ENCODE data around the gene UBE2C.
"Not testable (repeated sequence)": the region's sequence is repeated elsewhere in the genome, so short reads cannot be mapped to it uniquely, and the experiment has no call there.

UBE2C gene

DNA sequence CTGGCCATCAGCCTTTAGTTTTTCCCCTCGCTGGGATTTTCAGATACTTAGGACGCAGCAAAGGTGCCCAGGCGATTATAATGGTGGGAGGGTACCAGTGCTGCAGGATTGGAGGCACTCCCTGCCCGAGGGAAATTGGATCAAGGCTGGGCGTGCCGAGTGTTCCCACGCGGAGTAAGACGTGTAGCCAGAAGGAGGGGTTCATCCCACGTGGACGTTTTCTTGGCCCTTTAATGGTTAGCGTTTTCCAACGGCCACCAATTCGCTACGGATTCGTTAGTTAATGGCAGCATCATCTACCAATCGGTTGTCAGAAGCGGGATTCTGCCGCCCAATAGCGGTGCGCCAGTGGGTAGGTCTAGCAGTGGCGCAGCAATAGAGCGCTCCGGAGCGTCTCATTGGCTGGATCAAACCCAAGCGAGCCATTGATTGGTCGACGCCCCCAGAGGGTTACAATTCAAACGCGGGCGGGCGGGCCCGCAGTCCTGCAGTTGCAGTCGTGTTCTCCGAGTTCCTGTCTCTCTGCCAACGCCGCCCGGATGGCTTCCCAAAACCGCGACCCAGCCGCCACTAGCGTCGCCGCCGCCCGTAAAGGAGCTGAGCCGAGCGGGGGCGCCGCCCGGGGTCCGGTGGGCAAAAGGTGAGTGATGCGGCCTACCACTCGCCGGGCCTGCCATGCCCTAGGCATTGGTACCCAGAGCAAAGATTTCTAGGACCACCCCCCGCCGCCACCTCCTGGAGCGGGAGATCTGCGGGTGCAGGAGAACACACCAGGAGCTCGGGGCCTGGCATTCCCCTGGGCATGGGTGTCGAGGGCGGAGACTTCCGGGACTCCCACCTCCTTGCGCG is at the start of gene UBE2C:
Gene UBE2C (plus strand): TSS at position 488 of the 849 bp plus-strand sequence. CDS start 52 bp downstream, at position 540.
- peak; percentile 94 for DNase-seq (ENCODE audit: low read depth)

DNA sequence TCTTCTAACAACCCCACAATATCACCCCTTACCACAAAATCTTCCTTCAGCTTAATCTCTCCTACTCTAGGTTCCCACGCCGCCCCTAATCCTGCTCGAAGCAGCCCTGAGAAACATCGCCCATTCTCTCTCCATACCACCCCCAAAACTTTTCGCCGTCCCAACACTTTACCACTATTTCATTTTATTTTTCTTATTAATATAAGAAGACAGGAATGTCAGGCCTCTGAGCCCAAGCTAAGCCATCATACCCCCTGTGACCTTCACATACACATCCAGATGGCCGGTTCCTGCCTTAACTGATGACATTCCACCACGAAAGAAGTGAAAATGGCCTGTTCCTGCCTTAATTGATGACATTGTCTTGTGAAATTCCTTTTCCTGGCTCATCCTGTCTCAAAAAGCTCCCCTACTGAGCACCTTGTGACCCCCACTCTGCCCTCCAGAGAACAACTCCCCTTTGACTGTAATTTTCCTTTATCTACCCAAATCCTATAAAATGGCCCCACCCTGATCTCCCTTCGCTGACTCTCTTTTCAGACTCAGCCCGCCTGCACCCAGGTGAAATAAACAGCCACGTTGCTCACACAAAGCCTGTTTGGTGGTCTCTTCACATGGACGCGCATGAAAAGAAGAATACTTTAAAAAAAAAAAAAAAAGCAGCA is 47.7 kb upstream of the UBE2C start:
- DNase-seq (ENCODE audit: low read depth): not testable (repeated sequence)

DNA sequence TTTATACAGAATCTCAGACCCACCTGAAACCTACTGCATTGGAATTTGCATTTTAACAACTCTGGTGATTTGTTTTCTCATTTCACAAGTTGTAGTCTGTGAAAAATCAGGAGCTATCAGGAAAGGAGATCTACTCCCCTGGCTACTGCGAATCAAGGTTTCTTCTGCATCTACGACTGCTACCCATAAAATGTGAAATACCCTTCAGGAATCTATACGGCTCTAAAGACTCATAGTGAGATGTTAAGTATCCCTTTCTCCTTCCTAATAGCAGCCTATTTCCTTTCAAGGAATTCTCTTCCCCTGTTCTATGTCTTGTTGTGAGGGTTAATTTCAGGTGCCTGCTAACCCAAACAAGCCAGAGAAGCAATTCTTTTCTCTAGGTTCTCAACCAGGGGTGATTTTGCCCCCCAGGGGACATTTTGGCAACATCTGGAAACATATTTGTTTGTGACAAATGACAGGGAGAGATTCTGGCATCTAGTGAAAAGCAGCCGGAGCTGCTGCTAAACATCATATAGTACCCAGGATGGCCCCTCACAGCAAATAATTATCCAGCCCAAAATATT is 47.1 kb upstream of the UBE2C start:
- no peak for DNase-seq (ENCODE audit: low read depth)

DNA sequence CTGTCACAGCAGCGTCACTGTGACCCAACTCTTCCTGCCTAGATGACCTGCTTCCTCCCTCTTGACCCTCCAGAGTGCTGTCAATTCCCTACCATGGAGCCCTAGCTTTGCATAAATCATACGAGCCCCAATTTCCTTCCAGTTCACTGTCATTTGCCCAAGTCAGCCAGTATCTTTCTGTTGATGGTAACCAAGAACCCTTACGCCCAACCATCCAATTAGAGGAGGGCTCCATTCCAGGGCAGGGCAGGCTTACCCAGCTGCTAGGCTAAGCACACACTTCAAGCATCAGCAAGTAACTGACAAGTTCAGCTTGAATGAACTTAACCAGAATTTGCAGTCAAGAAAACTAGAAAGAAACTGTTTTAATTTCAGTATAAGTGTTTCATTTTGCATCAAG is 46.5 kb upstream of the UBE2C start:
- no peak for DNase-seq (ENCODE audit: low read depth)

DNA sequence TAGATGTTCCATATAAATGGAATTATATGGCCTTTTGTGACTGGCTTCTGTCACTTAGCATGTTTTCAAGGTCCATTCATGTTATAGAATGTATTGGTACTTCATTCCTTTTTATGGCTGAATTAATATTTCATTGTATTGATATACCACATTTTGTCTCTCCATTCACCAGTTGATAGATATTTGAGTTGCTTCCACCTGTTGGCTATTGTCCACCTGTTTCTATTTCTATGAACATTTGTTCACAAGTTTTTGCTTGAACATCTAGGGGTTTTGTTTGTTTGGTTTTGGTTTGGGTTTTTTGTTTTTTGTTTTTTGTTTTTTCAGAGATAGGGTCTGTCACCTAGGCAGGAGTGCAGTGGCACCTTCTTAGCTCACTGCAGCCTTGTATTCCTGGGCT is 44.0 kb upstream of the UBE2C start:
- no peak for DNase-seq (ENCODE audit: low read depth)

DNA sequence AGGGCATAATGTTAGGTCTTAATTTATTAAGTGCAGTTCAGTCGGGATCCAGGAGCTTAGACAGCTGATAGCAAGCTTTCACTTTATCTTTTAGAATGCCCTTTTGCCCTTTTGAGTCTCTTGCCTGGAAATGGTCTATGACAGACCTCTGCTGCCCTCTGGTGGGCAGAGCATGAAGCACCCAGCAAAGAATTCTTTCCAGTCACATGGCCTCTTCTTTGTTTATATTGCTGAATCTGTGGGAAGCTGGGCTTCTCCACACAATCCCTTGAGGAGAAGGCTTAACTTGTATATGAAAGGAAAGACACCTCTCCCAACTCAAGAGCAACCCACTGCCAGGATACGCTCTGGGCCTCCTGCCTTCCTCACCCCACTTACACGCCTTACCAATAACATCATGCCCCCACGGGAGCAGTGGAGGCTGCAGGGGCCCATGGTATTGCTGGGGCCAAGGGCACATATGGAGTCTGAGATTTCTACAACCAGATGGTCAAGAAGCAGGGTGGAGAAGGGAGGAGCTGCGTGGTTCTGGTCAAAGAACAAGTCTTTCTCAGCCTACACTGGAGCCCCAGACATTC is 41.2 kb upstream of the UBE2C start:
- DNase-seq (ENCODE audit: low read depth): peak; percentile 46

DNA sequence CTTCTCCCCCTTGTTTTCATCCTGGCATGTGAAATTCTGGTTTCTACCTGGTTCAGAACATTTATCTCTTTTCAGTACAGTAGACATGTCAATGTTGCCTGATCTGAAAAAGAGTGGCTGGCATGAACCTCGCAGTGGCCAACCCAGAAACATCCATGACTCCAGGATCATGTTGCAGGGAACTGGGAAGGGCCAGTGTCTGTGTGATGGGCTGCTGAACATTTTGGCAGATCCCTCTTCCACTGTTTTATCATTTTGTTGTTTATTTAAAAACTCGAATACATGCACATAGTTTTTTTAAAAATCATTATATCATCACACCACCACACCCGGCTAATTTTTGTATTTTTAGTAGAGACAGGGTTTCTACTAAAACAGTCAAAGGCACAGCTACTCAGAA is 39.8 kb upstream of the UBE2C start:
- no peak for DNase-seq (ENCODE audit: low read depth)

DNA sequence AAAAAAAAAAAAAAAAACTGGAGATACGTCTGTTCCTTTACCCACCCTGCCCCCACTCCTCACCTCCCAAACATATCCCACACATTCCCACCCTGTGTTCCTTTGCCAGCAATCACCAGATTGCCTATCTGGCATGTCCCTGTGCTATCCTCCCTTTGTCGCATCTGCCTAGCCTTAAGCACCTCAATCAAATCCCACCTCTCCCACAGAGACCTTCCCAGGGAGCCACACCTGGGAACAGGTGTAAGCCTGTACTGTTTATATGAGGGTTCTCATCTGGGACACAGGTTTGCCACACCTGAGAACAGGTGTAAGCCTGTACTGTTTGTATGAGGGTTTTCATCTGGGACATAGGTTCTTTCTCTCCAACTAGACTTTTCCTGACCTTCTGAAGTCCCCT is 37.5 kb upstream of the UBE2C start:
- no peak for DNase-seq (ENCODE audit: low read depth)

DNA sequence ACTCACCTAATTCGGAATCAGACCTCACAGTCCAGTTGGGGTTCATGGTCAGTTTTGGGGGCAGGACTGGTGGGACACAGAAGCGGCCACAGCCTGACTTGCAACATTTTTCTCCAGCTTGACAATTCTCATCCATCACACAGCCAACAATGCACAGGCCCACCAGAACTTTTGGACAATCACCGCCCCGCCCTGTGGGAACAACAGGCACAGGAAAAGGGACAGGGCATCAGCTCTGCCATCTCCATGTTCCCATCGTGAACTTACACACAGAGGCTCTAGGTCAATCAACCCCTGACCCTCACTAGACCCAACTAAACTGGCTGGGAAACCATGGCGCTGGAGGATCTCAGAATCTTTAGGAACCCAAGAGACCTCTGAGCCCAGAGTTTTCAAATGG is 37.0 kb upstream of the UBE2C start:
- no peak for DNase-seq (ENCODE audit: low read depth)

DNA sequence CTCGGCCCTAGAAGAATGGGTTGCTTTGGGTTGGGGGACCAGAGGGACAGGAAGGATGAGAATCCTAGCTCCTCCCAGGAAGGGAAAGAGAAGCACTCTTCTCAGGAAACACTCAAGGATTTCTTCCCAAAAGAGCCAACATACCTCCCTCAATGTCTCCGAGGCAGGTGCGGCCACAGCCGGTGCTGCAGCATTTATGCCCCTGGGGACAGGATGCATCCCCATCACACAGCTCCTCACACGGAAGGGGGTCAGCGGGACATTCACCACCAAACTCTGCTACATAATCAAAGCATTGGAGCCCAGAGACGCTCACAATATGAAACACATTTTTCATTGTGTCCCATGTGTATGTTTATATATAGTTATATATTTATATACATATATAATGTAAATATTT is 35.5 kb upstream of the UBE2C start:
- no peak for DNase-seq (ENCODE audit: low read depth)

DNA sequence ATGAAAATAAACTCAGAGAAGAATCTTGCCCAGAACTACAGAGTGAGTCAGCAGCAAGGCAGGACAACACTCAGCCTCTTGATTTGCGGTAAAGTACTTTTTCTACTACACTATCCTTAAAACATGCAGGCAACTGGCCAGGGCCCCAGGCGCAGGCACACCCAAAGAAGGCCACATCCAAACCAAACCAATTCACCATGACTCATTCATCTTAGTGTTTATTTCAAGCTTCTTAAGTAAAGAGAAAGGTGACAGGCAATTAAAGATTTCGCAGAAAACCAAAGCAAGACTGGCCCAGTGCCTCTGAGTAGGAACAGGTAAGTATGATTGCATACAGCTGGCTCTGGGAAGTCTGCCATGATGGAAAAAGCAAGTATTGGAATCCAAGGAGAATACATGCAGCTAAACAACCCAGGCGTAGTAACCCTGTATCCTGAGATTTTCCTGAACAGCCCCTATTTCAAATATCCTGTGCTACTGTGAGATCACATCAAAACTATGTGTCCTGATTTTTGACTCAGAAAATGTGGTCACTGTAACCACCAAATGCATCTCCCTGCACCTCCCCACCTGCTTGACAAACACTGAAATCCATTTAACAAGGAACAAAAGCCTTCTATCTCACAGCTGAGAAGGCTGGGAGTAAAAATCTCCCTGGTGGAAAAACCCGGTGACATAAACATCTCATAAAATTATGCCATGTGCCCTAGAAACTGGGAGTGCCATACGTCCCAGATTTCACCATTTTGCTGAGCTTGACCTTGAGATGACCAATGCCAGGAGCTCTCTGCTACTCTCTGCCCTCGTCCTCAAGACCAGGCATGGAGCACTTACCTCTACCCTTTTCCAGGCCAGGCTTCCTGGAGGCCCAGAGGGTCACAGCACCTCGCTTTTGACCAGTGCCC is 33.2 kb upstream of the UBE2C start:
- DNase-seq (ENCODE audit: low read depth): no peak

DNA sequence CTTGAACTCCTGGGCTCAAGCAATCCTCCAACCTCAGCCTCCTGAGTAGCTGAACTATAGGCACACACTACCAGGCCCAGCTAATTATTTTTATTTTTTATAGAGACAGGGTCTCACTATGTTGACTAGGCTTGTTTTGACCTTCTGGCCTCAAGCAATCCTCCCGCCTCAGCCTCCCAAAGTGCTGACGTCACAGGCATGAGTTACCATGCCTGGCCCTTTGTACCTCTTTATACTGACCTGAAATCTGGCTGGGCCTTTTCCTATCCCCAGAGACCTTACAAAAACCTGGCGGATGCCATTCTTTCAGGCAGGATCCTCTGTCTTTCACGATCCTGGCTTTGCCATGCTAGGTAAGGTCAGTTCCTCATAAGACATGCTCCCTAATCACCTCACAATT is 32.3 kb upstream of the UBE2C start:
- DNase-seq (ENCODE audit: low read depth): no peak

DNA sequence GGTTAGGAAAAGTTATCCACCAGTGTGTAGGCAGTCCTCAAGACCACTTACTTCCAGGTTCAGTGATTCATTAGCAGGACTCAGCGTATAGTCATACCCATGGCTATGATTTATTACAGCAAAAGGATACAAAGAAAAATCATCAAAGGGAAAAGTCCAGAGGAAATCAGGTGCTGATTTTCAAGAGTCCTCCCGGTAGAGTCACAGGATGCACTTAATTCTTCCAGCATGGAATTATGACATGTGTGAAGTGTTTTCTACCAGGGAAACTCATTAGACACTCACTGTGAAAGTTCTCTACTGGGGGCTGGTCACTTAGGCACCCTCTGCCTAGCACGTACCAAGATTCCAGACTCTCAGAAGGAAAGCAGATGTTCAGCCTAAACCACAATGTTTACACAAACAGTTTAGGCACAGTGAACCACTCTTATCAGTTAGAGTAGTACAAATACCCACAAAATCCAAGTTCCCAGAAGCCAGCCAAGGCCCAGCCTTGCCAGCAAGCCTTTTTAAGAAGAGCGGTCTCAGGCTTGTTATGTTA is 31.0 kb upstream of the UBE2C start:
- DNase-seq (ENCODE audit: low read depth): no peak

DNA sequence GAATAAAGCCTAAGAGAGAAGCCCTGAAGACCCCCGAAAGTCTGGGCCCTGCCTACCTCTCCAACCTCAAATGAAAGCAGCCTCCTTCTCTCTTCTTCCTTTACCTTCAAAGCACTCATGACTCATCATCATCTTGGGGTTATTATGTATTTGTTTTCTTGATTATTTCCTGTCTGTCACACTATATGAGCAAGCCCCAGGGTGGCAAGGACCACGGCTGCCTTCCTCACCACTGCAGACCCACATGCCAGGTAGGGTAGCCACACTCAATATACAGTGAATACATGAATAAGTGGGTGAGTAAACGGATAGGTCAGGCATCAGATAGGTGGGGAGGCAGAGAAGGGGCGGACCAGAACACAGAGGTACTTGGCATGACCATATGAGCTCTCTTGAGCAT is 29.6 kb upstream of the UBE2C start:
- DNase-seq (ENCODE audit: low read depth): no peak

DNA sequence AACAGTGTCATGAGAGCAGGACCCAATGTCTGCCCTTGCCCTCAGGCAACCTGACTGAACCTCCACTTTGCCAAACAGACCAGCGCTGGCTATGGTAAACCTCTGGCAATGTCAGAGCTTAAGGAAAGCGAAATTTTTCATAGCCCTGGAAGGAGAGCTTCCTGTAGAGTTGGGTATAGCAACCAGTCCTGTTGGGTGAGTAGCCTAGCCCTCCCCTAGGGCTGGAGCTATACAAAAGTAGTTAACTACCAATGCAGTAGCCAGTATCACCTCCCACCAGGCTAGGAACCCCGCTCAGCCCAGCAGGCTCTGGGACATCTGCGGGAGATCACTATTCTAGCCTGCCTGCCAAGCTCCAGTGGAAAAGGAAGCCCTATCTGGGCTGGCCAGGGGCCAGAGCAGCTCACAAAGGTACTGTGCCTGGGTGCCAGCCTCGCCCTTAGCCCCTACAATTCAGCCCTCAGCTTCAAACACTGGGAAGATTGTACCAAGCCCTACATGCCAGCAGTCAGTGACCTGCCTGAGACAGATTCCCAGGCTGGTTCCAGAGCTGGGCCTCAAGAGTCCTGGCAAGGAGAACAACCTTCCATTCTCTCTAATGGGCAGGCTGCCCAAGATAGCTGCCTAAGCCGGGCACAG is 28.7 kb upstream of the UBE2C start:
- no peak for DNase-seq (ENCODE audit: low read depth)

DNA sequence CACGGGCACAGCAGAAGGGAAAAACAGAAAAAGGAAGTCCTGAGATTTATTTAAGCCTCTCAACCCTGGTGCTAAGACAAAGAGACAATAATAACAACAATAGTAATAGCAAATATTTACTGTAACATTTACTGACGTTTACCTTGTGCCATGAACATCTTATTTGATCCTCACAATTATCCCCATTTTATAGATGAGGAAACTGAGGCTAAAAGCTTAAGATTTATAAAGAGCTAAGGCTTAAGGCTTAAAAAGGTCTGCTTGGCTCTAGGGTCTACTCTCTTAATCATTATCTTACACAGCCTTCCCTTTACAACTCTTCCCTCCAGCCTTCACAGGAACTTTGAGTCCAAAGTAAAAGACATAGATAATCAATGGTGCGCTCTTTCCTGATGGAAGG is 24.1 kb upstream of the UBE2C start:
- no peak for DNase-seq (ENCODE audit: low read depth)

DNA sequence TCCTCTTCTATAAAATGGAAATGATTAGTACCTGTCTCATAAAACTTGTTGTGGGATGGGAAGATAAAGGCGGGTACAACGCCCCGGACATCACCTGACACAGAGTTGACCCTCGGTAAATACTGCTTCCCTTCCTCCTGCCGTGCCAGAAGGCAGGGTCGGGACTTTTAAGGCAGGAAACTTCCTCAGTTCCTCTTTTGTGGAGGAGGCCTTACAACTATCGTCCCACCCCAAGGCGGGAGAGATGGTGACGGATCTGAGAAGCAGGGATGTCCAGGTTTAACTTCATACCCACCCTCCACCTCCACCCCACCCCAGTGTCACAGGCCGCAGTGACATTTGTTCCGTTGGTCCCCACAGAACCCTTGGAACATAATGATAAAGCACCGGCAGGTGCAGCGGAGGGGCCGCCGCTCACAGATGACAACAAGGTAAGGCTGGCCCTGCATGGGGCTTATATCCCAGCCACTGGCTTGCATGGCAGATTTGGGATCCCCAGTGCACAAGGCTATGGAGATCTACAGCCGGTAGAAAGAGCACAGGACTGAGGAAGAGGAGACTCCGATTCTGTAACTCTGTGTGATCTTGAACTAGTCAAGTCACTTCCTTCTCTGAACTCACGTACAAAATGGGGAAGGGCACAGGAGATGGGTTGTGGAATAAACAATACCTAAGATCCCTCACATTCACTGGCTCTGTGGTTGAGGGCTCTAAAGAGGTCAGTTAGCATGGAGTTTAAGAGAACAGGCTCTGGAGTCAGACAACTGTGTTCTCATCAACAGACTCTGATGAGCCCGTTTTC is 19.9 kb upstream of the UBE2C start:
- DNase-seq (ENCODE audit: low read depth): no peak

DNA sequence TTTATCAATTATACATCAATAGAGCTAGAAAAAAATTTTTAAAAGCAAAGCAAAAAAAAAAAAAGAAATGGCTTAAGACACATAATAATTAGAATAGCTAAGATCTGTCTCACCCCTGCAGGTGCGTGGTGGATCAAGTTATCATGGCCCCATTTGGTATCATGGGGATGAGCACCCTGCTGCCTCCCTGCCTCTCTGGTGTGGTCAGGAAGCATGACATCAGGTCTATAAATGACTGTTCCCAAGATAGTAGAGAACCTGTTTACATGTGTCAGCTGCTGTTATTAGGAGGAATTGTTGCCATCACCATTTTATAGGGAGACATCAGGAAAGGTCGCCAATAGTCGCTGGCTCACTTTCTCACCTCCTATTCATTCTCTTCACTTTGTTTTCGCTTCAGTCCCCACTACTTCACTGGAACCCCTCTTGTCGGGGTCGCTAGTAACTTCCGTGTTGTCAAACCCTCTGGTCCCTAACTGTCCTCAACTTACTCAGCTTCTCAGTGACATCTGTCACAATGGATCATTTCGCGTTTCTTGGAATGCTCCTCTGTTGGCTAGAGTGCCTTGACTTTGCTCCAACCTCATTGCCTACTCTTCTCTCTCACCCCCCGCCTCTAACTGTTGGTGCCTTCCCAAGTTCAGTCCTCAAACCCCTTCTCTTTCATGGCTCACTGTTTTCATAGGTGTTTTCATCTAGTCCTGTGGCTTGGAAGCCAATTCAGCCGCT is 15.9 kb upstream of the UBE2C start:
- no peak for DNase-seq (ENCODE audit: low read depth)

DNA sequence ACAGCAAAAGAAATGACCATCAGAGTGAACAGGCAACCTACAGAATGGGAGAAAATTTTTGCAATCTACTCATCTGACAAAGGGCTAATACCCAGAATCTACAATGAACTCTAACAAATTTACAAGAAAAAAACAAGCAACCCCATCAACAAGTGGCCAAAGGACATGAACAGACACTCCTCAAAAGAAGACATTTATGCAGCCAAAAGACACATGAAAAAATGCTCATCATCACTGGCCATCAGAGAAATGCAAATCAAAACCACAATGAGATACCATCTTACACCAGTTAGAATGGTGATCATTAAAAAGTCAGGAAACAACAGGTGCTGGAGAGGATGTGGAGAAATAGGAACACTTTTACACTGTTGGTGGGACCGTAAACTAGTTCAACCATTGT is 14.9 kb upstream of the UBE2C start:
- DNase-seq (ENCODE audit: low read depth): not testable (repeated sequence)

DNA sequence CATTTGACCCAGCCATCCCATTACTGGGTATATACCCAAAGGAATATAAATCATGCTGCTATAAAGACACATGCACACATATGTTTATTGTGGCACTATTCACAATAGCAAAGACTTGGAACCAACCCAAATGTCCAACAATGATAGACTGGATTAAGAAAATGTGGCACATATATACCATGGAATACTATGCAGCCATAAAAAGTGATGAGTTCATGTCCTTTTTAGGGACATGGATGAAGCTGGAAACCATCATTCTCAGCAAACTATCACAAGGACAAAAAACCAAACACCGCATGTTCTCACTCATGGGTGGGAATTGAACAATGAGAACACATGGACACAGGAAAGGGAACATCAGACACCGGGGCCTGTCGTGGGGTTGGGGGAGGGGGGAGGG is 14.5 kb upstream of the UBE2C start:
- not testable (repeated sequence) for DNase-seq (ENCODE audit: low read depth)
